Naive thymus-derived CD4-positive, alpha-beta T cell (primary cell): ENCODE measurements around the gene SMYD3. TPM values are rescaled to one million over a fixed set of nuclear protein-coding genes. Genes with fewer than 3 reads are reported as not detected.

Source experiments
- ATAC-seq: fragments of 150-1000 bp; cut with Tn5 transposase; 2 replicates; pipeline ENCODE4 v1.10.0; 2021; ENCODE audit warnings: mild to moderate bottlenecking, moderate library complexity
- CTCF ChIA-PET: fragments of 350-600 bp; sonication (Branson Sonifier 250); formaldehyde crosslinking; loops from one replicate; lab custom pipeline; 2021; ENCODE audit warnings: antibody characterized with exemption; lab: Charles Lee
- POLR2A ChIA-PET: fragments of 350-600 bp; sonication (Branson Sonifier 250); formaldehyde crosslinking; loops from one replicate; lab custom pipeline; 2021; ENCODE audit warnings: antibody characterized with exemption, inconsistent platforms; lab: Charles Lee
- DNase-seq, 9 donors: peaks; one replicate each; pipeline versions ENCODE4 v3.0.0 to v3.0.0-alpha.2; 2020 to 2022; ENCODE audit warnings: mixed read lengths in 1 of 9
- H3K27ac ChIP-seq: one replicate; pipeline ENCODE4 v1.7.0; 2013; ENCODE audit warnings: mild to moderate bottlenecking, low read depth, low read length, moderate library complexity
- H3K27me3 ChIP-seq, 2 donors: one replicate each; pipeline ENCODE4 v1.7.0; 2013; ENCODE audit warnings: low read length in 2 of 2, mild to moderate bottlenecking in 2 of 2, moderate library complexity in 2 of 2; ENCODE audit not compliant: control insufficient read depth in 2 of 2, insufficient read depth in 2 of 2
- H3K36me3 ChIP-seq, 3 experiments: 1 replicate in 2 of 3; 2 replicates in 1 of 3; pipeline ENCODE4 v1.7.0; 2013; ENCODE audit warnings: low read length in 3 of 3, mild to moderate bottlenecking in 3 of 3, moderate library complexity in 1 of 3; ENCODE audit not compliant: insufficient read depth in 3 of 3, control insufficient read depth in 2 of 3
- H3K4me1 ChIP-seq, 2 donors: one replicate each; pipeline ENCODE4 v1.7.0; 2013; ENCODE audit warnings: low read length in 2 of 2, mild to moderate bottlenecking in 2 of 2, moderate library complexity in 1 of 2; ENCODE audit not compliant: control insufficient read depth in 2 of 2, insufficient read depth in 2 of 2
- H3K4me3 ChIP-seq: 2 replicates; pipeline ENCODE4 v1.7.0; 2013; ENCODE audit warnings: mild to moderate bottlenecking, low read length
- H3K9me3 ChIP-seq, 3 experiments: 1 replicate in 2 of 3; 2 replicates in 1 of 3; pipeline ENCODE4 v1.7.0; 2013; ENCODE audit warnings: low read length in 3 of 3; ENCODE audit not compliant: control insufficient read depth in 2 of 3
- H3K27ac Mint-ChIP-seq, 9 donors: one replicate each; pipeline ENCODE4 v1.8.0; 2020 to 2022; ENCODE audit warnings: mixed read lengths in 9 of 9, mild to moderate bottlenecking in 8 of 9, moderate library complexity in 5 of 9, inconsistent platforms in 2 of 9
- H3K27me3 Mint-ChIP-seq, 5 donors: one replicate each; pipeline ENCODE4 v1.8.0; 2021 to 2022; ENCODE audit warnings: mixed read lengths in 5 of 5, mild to moderate bottlenecking in 1 of 5
- H3K36me3 Mint-ChIP-seq, 5 donors: one replicate each; pipeline ENCODE4 v1.8.0; 2020 to 2022; ENCODE audit warnings: mixed read lengths in 5 of 5, mild to moderate bottlenecking in 3 of 5, inconsistent platforms in 1 of 5
- H3K4me1 Mint-ChIP-seq, 7 donors: one replicate each; pipeline ENCODE4 v1.8.0; 2020 to 2022; ENCODE audit warnings: mixed read lengths in 7 of 7, mild to moderate bottlenecking in 3 of 7, inconsistent platforms in 1 of 7
- H3K4me3 Mint-ChIP-seq, 10 donors: one replicate each; pipeline ENCODE4 v1.8.0; 2020 to 2022; ENCODE audit warnings: mild to moderate bottlenecking in 10 of 10, mixed read lengths in 10 of 10, moderate library complexity in 6 of 10, inconsistent platforms in 2 of 10
- H3K9me3 Mint-ChIP-seq, 11 donors: one replicate each; pipeline ENCODE4 v1.8.0; 2020 to 2022; ENCODE audit warnings: mixed read lengths in 11 of 11, mild to moderate bottlenecking in 4 of 11, inconsistent platforms in 1 of 11, moderate library complexity in 1 of 11
- intact Hi-C, 2 donors: fragments of 100-400 bp; cut with micrococcal nuclease; formaldehyde crosslinking; loops; one replicate each; pipeline ENCODE4 v1.15.1; 2023
- polyA plus RNA-seq, 2 donors: library from polyadenylated mRNA; unstranded; fragments of 300-500 nt; fragmentation: Illumina TruSeq; gene quantifications; one replicate each; pipeline ENCODE4 v1.2.3, GENCODE V29; 2021
- total RNA-seq, 6 experiments: library from RNA in 5 of 6; stranded (reverse) in 5 of 6; gene quantifications; 1 replicate in 5 of 6; 2 replicates in 1 of 6; pipeline ENCODE4 v1.2.3 and lab custom pipeline; 2021 to 2026

SMYD3 gene
- total and polyA plus RNA-seq, 7 experiments from 2014 or later: 19.5 to 28.6 (median 24.4) TPM

GRCh38 chr1:245829826-245830225, 677.3 kb downstream of the SMYD3 start:
- ChIA-PET CTCF (no interaction called here), POLR2A (no interaction called here)
- intact Hi-C loops: no loop called here
- Mint-ChIP-seq H3K4me3 (no peak overlapping the region), H3K27ac (no peak overlapping the region), H3K36me3 (peaks cover 0 to 72% (median 63%) of the 10 kb centered on the region in 5 donors), H3K9me3 (peaks cover 0 to 24% (median 5%) of the 10 kb centered on the region in 11 donors), H3K27me3 (no peaks in the 10 kb centered on the region), H3K4me1 (peaks cover 0 to 2% (median 0%) of the 10 kb centered on the region in 7 donors)
- H3K9me3 ChIP-seq: no peaks in the 10 kb centered on the region
- H3K36me3 ChIP-seq: no peaks in the 10 kb centered on the region
- no peak for DNase-seq
- H3K4me1 ChIP-seq: no peaks in the 10 kb centered on the region
- H3K27ac ChIP-seq: no peak overlapping the region
- no peak for ATAC-seq
- no peak overlapping the region for H3K4me3 ChIP-seq
- no peaks in the 10 kb centered on the region for H3K27me3 ChIP-seq

- no peaks in the 10 kb centered on the region for H3K36me3 ChIP-seq
- ATAC-seq (no peak), DNase-seq (no peak)
- peaks cover 0 to 67% (median 61%) of the 10 kb centered on the region in 5 donors for H3K36me3 Mint-ChIP-seq
- no peaks in the 10 kb centered on the region for H3K4me1 ChIP-seq
- no peak overlapping the region for H3K27ac ChIP-seq
- no peaks in the 10 kb centered on the region for H3K27me3 ChIP-seq
- POLR2A ChIA-PET: no interaction called here
- H3K27me3 Mint-ChIP-seq: no peaks in the 10 kb centered on the region
- no peak overlapping the region for H3K27ac Mint-ChIP-seq
- H3K9me3 Mint-ChIP-seq: peaks cover 0 to 25% (median 5%) of the 10 kb centered on the region in 11 donors
- H3K4me1 Mint-ChIP-seq: peaks cover 0 to 2% (median 0%) of the 10 kb centered on the region in 7 donors
- CTCF ChIA-PET: no interaction called here
- intact Hi-C loops: no loop called here
- no peaks in the 10 kb centered on the region for H3K9me3 ChIP-seq
- no peak overlapping the region for H3K4me3 ChIP-seq
- no peak overlapping the region for H3K4me3 Mint-ChIP-seq
These were observed 677.9 kb downstream of the SMYD3 start for GRCh38 chr1:245829194-245829593.

- intact Hi-C loops: no loop called here
- ATAC-seq (no peak), DNase-seq (no peak)
- no peak overlapping the region for H3K27ac ChIP-seq
- no peaks in the 10 kb centered on the region for H3K9me3 ChIP-seq
- CTCF ChIA-PET: no interaction called here
- H3K4me3 ChIP-seq: no peak overlapping the region
- H3K4me3 Mint-ChIP-seq: no peak overlapping the region
- peaks cover 5 to 42% (median 12%) of the 10 kb centered on the region in 11 donors for H3K9me3 Mint-ChIP-seq
- H3K4me1 ChIP-seq: no peaks in the 10 kb centered on the region
- H3K4me1 Mint-ChIP-seq: peaks cover 0 to 2% (median 0%) of the 10 kb centered on the region in 7 donors
- H3K27ac Mint-ChIP-seq: no peak overlapping the region
- H3K27me3 Mint-ChIP-seq: no peaks in the 10 kb centered on the region
- H3K36me3 ChIP-seq: no peaks in the 10 kb centered on the region
- no peaks in the 10 kb centered on the region for H3K27me3 ChIP-seq
- POLR2A ChIA-PET: no interaction called here
- peaks cover 0 to 70% (median 66%) of the 10 kb centered on the region in 5 donors for H3K36me3 Mint-ChIP-seq
These were observed 679.8 kb downstream of the SMYD3 start for GRCh38 chr1:245827301-245827700.

- CTCF ChIA-PET: interaction anchor here (0.9 kb wide), 1 partner anchor 22 kb away, joined by 3 read pairs; no protein-coding TSS in a partner anchor
- ATAC-seq (no peak), DNase-seq (no peak)
- intact Hi-C loops: no loop called here
- H3K27me3 ChIP-seq: no peaks in the 10 kb centered on the region
- H3K9me3 Mint-ChIP-seq: peaks cover 5 to 38% (median 12%) of the 10 kb centered on the region in 11 donors
- peaks cover 0 to 2% (median 0%) of the 10 kb centered on the region in 7 donors for H3K4me1 Mint-ChIP-seq
- peaks cover 0 to 54% (median 49%) of the 10 kb centered on the region in 5 donors for H3K36me3 Mint-ChIP-seq
- POLR2A ChIA-PET: no interaction called here
- H3K27ac Mint-ChIP-seq: no peak overlapping the region
- no peaks in the 10 kb centered on the region for H3K4me1 ChIP-seq
- no peak overlapping the region for H3K27ac ChIP-seq
- H3K36me3 ChIP-seq: no peaks in the 10 kb centered on the region
- no peak overlapping the region for H3K4me3 Mint-ChIP-seq
- H3K9me3 ChIP-seq: no peaks in the 10 kb centered on the region
- H3K4me3 ChIP-seq: no peak overlapping the region
- H3K27me3 Mint-ChIP-seq: no peaks in the 10 kb centered on the region
These were observed 681.8 kb downstream of the SMYD3 start for GRCh38 chr1:245825128-245825901.

GRCh38 chr1:245823408-245824147, 683.5 kb downstream of the SMYD3 start:
- ChIA-PET CTCF (no interaction called here), POLR2A (no interaction called here)
- Histone ChIP-seq H3K36me3 (no peaks in the 10 kb centered on the region), H3K4me3 (no peak overlapping the region), H3K4me1 (no peaks in the 10 kb centered on the region), H3K27me3 (no peaks in the 10 kb centered on the region), H3K27ac (no peak overlapping the region), H3K9me3 (no peaks in the 10 kb centered on the region)
- H3K36me3 Mint-ChIP-seq: peaks cover 0 to 44% (median 43%) of the 10 kb centered on the region in 5 donors
- peaks cover 5 to 33% (median 10%) of the 10 kb centered on the region in 11 donors for H3K9me3 Mint-ChIP-seq
- H3K4me3 Mint-ChIP-seq: no peak overlapping the region
- peaks cover 0 to 2% (median 0%) of the 10 kb centered on the region in 7 donors for H3K4me1 Mint-ChIP-seq
- intact Hi-C loops: no loop called here
- no peaks in the 10 kb centered on the region for H3K27me3 Mint-ChIP-seq
- no peak for ATAC-seq
- no peak for DNase-seq
- H3K27ac Mint-ChIP-seq: peak overlapping the region in 1 of 9 donors; percentile 7

- H3K4me1 ChIP-seq: no peaks in the 10 kb centered on the region
- H3K27me3 ChIP-seq: no peaks in the 10 kb centered on the region
- no peaks in the 10 kb centered on the region for H3K9me3 ChIP-seq
- ChIA-PET CTCF (no interaction called here), POLR2A (no interaction called here)
- no peak overlapping the region for H3K27ac ChIP-seq
- Mint-ChIP-seq H3K27ac (peak overlapping the region in 1 of 9 donors; percentile 7), H3K9me3 (peaks cover 5 to 33% (median 10%) of the 10 kb centered on the region in 11 donors), H3K27me3 (no peaks in the 10 kb centered on the region), H3K36me3 (peaks cover 0 to 44% (median 37%) of the 10 kb centered on the region in 5 donors), H3K4me3 (no peak overlapping the region), H3K4me1 (peaks cover 0 to 2% (median 0%) of the 10 kb centered on the region in 7 donors)
- H3K36me3 ChIP-seq: no peaks in the 10 kb centered on the region
- H3K4me3 ChIP-seq: no peak overlapping the region
- no peak for ATAC-seq
- no peak for DNase-seq
- intact Hi-C loops: no loop called here
These were observed 684.1 kb downstream of the SMYD3 start for GRCh38 chr1:245822996-245823395.
